ENCODE data around the gene CREB3L1.

DNA sequence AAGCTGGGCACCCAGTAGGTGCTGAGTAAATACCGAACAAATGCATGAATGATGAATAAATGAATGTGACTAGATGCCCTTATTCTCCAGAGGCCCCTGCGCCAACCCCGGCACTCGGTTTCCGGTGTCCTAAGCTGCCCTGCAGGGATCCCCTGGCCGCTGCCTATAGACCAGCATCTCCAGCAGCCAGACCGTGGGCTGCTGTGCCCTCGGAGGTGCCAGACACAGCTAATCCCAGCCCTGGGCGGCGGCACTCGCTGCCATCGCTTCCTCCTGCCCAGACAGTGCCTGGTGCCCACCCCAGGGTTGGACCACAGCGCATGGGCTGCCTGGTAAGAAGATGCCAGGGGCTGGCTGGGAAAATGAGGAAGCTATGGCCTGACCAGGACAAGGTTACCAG lies 15.6 kb downstream of the CREB3L1 start:
- TF ChIP-seq POLR2A (IDR thresholded peaks at IDR 0.05): no peak
- TF ChIP-seq, protein P1, sequence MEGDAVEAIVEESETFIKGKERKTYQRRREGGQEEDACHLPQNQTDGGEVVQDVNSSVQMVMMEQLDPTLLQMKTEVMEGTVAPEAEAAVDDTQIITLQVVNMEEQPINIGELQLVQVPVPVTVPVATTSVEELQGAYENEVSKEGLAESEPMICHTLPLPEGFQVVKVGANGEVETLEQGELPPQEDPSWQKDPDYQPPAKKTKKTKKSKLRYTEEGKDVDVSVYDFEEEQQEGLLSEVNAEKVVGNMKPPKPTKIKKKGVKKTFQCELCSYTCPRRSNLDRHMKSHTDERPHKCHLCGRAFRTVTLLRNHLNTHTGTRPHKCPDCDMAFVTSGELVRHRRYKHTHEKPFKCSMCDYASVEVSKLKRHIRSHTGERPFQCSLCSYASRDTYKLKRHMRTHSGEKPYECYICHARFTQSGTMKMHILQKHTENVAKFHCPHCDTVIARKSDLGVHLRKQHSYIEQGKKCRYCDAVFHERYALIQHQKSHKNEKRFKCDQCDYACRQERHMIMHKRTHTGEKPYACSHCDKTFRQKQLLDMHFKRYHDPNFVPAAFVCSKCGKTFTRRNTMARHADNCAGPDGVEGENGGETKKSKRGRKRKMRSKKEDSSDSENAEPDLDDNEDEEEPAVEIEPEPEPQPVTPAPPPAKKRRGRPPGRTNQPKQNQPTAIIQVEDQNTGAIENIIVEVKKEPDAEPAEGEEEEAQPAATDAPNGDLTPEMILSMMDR (IDR thresholded peaks at IDR 0.05): no peak
- TF ChIP-seq POLR2AphosphoS5 (IDR thresholded peaks at IDR 0.05): no peak
- TF ChIP-seq EP300 (IDR thresholded peaks at IDR 0.05): no peak

Measured in upper lobe of left lung (tissue), 4 donors.